Left renal pelvis (tissue), 4 donors: ENCODE measurements around the gene UGT1A9. TPM values are rescaled to one million over a fixed set of nuclear protein-coding genes. Genes with fewer than 3 reads are reported as not detected.
"Not testable (repeated sequence)": the region's sequence is repeated elsewhere in the genome, so short reads cannot be mapped to it uniquely, and the experiment has no call there.

Experiments
- DNase-seq, 4 donors: peaks; one replicate each; pipeline ENCODE4 v3.0.0-alpha.2; 2013; ENCODE audit warnings: low read depth in 4 of 4, low spot score in 3 of 4
- polyA plus RNA-seq, 4 donors: library from polyadenylated mRNA; unstranded; fragments of 120-200 nt; gene quantifications; one replicate each; pipeline ENCODE4 v1.2.1, GENCODE V29; 2013; ENCODE audit not compliant: insufficient read length in 4 of 4

UGT1A9 gene
- 1 to 10 TPM in 3 of 4 donors, under 1 TPM in 1; 0.18 to 6.1 (median 4.0) TPM for polyA plus RNA-seq

DNA sequence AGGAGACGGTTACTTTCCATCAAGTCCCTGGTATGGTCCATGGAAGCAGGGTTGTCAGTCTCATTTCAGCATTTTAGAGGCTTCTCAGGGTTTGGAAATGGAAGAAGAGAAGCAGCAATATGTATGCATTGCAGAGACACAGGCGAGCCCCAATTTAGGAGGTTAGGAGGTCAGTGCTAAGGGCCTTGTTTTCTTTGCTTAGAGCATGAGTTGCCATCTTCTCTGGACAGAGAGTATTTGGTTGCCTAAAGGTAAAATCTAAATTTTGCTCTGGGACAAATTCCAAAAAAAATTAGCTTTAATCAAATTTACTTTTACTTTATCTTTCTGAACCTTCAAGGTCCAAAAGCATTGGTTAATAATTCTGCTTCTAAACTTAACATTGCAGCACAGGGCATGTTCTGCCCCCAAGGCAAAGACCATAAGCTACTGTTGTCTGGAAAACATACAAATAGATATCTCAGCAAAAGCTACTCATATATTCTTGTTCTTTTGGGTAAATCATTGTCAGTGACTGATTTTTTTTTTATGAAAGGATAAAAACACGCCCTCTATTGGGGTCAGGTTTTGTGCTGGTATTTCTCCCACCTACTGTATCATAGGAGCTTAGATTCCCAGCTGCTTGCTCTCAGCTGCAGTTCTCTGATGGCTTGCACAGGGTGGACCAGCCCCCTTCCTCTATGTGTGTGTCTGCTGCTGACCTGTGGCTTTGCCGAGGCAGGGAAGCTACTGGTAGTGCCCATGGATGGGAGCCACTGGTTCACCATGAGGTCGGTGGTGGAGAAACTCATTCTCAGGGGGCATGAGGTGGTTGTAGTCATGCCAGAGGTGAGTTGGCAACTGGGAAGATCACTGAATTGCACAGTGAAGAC lies at the start of gene UGT1A9:
Gene UGT1A9 (plus strand): TSS at position 609 of the 872 bp plus-strand sequence. CDS start 37 bp downstream, at position 646.
- no peak for DNase-seq

DNA sequence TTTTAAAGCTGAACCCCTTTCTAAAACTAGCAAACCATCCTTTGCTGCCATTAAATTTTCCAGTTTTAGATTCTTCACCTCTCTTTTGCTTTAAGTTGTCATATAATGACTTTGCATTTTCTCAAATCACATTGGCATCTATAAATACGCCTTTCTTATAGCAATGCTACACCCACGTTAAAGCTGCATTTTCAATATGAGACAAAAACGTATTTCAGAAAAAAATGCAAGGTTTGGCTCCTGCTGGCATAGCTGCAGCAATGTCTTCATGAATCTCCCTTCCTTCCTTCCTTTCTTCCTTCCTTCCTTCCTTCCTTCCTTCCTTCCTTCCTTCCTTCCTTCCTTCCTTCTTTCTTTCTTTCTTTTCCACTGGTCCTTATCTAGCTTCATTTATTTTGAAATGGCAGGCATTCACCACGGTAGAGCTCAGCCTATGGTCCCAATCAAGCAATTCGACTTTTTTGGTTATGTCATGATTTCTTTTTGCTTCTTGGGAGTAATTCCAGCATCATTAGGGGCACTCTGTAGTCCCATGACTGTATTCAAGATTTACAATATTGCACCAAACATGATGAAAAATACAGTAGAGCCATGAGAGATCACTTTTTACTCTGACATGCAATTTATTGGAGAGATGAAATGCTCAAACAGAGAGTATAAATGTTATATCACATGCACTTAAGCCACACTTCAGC lies 44.2 kb upstream of the UGT1A9 start:
- DNase-seq = no peak

DNA sequence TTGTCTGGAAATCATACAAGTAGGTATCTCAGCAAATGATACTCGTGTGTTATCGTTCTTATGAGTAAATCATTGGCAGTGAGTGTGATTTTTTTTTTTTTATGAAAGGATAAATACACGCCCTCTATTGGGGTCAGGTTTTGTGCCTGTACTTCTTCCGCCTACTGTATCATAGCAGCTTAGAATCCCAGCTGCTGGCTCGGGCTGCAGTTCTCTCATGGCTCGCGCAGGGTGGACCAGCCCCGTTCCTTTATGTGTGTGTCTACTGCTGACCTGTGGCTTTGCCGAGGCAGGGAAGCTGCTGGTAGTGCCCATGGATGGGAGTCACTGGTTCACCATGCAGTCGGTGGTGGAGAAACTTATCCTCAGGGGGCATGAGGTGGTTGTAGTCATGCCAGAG lies 35.4 kb upstream of the UGT1A9 start, which contains the start of gene UGT1A10:
Gene UGT1A10 (plus strand): TSS at position 143 of the 400 bp plus-strand sequence. CDS start 75 bp downstream, at position 218.
- DNase-seq = not testable (repeated sequence)

DNA sequence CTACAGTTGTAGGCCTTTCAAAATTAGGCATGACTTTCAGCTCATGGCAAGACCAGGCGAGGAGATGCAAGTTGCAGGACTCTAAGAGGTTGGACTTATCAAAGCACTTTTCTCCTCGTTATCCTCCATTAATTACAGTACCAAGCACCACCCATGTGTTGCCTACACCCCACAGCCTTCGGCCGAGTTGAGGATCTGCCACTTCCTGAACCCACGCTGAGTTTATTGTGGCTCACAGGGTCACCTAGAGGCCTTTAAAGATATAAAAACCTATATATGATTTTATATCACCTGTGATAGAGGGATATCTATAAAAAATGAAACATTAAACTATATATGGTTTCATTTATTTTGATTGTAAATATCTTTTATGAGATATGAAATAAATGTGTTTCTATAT lies 32.9 kb upstream of the UGT1A9 start:
- DNase-seq = no peak

DNA sequence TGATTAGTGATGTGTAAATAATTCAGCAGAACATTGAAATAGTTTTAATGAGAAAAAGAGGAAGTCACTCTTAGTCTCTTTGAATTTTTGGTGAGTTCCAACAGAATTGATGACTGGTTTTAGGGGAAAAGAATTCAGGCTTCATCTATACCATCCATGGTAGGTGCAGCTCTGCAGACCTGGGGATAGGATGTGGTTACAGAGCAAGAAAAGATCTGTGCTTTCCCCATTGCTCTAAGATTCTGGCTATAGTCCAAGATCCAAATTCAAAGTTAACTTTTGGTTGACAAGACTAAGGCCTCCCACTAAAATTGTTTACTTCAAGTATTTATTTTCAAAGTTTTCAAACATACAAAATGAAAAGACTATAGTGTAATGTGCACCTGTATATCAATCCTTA lies 31.8 kb upstream of the UGT1A9 start:
- DNase-seq = no peak

DNA sequence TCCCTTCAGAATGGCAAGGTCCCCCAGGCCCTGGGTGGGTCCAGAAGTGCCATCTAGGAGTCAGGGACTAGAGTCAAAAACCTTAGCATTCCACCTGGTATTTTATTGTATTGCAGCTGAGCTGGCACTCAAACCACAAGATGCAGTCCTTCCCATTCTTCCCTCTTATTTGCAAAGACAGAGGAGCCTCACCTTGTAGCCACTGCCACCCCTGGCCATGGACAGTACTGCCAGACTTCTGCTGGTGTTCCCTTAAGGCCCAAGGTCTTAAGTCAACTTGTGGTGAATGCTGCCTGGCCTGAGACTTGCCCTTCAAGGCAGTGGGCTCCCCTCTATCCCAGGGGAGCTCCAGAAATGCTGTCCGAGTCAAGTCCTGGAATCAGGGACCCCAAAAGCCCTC lies 28.6 kb upstream of the UGT1A9 start:
- no peak for DNase-seq

DNA sequence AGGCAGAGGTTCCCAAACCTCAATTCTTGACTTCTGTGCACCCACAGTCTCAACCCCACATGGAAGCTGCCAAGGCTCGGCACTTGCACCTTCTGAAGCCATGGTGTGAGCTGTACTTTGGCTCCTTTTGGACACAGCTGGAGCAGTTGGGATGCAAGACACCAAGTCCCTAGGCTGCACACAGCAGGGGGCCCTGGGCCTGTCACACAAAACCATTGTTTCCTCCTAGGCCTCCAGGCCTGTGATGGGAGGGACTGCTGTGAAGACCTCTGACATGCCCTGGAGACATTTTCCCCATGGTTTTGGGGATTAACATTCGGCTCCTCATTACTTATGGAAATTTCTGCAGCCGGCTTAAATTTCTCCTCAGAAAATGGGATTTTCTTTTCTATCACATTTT lies 25.7 kb upstream of the UGT1A9 start:
- DNase-seq = not testable (repeated sequence)

DNA sequence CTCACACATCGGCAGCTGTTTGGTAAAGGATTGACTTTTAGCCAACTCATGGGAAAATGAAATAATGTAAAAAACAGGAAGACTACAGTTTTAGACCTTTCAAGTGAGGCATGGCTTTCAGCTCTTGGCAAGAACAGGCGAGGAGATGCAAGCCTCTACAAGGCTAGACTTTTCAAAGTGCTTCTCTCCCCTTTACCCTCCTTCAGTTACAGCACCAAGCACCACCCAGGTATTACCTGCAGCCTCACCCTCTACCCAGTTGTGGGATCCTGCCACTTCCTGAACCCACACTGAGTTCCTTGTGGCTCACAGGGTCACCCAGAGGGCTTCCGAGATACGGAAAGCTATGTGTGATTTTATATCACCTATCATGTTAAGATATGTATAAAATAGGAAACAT lies 20.7 kb upstream of the UGT1A9 start:
- no peak for DNase-seq

DNA sequence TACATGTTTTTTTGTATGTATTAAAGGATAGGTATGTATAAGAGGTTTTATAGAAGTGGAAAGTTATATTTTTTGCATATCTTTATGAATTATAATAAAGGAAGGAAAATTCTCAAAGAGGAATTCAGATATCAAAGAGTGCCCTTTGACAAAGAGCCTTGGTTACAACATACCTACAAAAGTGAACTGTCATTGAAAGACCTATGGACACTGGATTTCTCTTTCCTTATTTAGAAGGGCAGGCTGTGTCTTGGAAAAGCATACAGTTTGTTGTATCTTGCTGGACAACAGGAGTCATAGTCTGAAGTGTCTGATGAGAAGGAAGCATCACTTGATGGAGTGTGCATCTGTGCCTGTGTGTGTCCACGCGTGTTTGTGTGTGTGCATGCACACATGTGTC lies 20.3 kb upstream of the UGT1A9 start:
- no peak for DNase-seq

DNA sequence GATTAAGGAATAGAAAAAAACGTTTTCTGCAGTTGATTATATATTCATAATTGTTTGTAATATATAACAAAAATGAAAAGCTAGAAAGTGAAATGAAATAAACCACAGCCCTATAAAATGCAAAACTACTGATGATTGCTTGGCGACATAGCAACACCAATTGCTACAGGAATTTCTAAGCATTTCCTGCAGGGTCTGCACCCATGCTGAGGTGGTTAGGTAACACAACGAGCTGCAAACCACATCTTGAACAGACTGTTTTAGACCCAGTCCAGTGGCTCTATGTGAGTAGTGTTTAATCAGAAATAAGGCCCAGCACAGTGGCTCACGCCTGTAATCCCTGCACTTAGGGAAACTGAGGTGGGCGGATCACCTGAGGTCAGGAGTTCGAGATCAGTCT lies 17.2 kb upstream of the UGT1A9 start:
- no peak for DNase-seq

DNA sequence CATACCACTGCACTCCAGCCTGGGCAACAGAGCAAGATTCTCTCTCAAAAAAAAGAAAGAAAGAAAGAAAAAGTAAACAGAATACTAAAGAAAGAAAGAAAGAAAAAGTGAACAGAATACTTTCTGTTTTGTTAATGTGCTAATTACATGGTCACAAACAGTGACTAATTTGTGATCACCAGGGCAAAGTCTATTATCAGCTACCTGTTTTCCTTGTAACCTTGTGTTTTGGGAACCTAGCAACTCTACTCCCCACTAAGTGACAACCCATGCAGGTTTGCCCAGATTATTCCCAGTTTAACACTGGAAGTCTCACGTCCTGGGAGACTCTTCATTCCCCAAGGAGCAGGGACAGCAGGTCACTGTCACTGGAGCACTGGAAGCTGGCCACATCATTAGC lies 16.7 kb upstream of the UGT1A9 start:
- DNase-seq = no peak

DNA sequence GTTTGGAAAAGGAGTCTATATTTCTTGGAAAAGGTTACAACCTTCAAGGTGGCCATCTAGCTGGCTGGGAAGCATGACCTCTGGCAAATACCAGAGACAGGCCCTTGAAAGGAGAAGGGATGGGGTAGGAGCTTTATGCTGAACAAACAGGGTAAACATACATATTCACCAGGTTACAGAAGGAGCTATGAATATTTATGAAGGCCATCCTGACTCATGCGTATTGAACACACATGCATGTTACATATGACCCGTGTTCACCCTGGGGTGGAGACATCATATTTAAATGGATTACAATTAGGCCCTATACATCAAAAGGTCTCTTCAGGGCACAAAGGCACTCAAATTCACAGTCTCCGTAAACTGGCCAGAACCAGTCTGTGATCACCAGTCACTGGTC lies 15.8 kb upstream of the UGT1A9 start:
- not testable (repeated sequence) for DNase-seq

DNA sequence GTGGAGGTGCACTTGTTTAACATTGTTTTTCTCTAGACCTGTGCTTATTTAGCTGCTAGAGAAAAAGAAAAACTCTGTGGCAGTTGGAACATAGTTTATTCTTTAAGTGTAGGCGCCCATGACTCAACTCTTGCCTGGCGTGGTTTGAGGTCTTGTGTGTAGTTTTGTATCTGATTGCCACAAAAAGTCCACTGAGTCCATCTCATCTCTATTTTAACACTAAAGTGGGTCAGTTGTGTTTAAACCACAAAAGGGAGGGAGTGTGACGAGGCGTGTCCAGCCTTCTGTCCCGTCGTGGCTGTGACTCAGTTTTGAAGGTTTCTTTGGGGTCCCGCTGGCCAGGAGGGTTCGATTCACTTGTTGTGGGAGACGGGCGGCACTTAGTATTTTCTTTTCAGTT lies 15.3 kb upstream of the UGT1A9 start:
- DNase-seq = no peak

DNA sequence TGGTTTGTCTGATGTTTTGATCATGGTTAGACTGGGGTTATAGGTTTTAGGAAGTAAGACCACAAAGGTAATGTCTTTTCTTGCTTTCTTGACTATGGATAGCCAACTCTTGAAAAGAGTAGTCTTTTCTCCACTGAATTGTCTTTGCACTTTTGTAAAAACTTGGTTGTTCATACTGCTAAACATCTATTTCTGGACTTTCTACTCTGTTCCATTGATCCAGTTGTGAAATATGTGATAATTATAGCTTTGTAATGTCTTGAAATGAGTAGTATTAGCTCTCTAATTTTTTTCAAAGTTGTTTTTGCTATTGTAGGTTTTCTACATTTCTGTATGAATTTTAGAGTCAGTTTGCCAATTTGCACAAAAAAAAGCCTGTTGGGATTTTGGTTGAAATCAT lies 13.1 kb upstream of the UGT1A9 start:
- no peak for DNase-seq

DNA sequence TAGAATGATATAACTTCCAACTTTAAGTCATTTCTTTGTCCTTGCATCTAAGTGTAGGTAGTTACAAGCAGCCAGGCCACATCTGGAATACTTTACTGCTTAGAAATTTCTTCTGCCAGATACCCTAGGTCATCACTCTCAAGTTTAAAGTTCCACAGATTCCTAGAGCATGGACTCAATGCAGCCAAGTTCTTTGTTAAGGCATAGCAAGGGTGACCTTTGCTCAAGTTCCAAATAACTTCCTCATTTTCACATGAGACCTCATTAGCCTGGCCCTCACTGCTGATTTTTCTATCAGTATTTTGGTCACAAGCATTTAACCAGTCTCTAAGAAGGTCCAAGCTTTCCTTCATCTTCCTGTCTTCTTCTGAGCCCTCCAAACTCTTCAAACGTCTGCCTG lies 7.8 kb upstream of the UGT1A9 start:
- no peak for DNase-seq

DNA sequence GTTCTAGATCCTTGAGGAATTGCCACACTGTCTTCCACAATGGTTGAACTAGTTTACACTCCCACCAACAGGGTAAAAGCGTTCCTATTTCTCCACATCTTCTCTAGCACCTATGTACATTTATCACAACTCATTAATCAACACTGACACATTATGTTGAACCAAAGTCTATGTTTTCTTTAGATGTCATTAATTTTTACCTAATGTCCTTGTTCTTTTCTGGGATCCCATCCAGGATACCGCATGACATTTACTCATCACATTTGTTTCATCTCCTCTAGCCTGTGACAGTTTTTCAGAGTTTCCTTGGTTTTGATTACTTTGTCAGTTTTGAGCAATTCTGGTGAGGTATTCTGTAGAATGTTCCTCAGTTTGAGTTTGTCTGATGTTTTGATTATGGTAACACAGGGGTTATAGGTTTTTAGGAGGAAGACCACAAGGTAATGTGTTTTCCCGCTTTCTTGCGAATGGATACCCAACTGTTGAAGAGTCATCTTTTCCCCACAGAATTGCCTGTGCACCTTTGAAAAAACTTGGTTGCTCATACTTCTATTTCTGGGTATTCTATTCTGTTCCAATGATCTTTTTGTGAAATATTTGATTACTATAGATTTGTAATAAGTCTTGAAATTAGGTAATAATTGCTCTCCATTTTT lies 3.0 kb upstream of the UGT1A9 start:
- no peak for DNase-seq

DNA sequence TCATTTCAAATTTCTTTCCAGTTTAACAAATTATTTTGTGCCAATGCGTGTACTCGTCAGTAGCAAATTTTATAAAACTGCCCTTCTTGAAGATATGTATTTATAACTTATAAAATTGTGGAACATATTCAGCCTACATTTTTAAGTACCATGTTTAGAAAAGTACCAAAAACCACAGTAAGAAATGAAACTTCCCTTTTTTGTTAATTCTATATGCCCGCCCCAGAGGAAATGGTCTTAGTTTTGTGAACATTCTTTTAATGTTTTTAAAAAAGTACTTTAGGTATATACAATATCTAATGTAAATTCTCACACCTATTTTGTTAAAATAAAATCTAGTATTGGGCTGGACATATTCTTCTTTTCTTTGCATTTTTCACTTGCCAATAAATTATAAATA lies 1.2 kb downstream of the UGT1A9 start:
- no peak for DNase-seq

DNA sequence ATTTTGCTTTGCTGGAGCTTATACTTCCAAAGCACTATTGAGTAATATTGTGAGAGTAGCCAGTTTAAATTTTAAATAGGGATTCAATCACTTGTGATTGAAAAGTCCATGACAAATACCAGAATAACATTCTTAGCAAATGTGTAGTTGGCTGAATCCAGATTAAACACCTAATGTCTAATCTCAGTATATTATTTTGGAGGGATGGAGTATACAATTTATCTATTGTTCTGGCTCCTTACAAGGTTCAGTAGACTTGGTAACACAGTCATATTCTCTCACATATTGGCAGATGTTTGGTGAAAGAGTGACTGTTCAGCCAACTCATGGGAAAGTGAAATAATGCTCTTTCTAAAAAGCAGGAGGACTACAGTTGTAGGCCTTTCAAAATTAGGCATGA lies 2.2 kb downstream of the UGT1A9 start:
- DNase-seq = no peak

DNA sequence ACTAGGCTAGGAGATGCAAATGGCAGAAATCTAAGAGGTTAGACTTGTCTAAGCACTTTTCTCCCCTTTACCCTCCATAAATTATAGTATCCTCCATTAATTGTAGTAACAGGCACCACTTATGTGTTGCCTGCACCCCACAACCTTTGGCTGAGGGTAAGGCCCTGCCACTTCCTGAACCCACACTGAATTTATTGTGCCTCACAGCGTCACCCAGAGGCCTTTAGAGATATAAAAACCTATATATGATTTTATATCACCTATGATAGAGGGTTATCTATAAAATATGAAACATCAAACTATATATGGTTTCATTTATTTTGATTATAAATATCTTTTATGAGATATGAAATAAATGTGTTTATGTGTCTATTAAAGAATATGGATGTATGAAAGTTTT lies 2.6 kb downstream of the UGT1A9 start:
- DNase-seq = no peak

DNA sequence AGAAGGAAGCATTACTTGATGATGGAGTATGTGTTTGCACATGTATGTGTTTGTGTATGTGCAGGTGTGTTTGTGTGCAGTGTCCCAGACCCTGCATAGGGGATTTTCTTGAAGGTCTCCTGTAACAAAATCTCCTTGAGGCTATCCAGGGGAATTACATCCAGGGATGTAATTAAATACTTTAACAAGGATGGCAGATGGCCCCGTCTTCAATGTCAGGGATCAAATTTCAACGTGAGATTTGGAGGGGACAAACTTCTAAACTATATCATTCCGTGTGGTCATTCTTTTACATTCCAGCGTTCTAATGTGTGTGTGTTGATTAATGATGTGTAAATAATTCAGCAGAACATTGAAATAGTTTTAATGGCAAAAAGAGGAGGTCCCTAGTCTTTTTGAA lies 3.3 kb downstream of the UGT1A9 start:
- DNase-seq = no peak

DNA sequence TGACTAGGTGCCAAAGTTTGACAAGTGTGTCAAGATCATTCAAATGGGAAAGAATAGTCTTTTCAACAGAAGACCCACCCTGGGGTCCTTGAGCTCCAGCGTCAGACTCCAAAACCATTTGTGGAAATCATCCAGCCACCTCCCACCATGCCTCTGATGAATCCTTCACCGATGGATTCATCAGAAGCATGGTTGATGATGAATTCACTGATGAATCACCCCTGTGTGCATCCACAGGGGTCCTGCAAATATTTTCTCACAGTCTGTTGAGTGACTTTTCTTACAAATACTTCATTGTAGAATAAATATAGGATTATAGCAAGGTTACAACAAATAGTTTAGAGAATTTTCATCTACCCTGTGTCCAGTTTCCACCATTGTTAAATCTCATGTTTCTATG lies 4.3 kb downstream of the UGT1A9 start:
- no peak for DNase-seq
